Activated CD4-positive, alpha-beta T cell treated with anti-CD3 and anti-CD28 coated beads for 4 hours (primary cell): ENCODE results near the gene SCAF11.

Experiments
- DNase-seq, 2 donors: peaks; one replicate each; pipeline ENCODE4 v3.0.0-alpha.2; 2020

The SCAF11 gene

GRCh38 chr12:45909041-45909713, 81.2 kb downstream of the SCAF11 start:
- no peak for DNase-seq

DNA sequence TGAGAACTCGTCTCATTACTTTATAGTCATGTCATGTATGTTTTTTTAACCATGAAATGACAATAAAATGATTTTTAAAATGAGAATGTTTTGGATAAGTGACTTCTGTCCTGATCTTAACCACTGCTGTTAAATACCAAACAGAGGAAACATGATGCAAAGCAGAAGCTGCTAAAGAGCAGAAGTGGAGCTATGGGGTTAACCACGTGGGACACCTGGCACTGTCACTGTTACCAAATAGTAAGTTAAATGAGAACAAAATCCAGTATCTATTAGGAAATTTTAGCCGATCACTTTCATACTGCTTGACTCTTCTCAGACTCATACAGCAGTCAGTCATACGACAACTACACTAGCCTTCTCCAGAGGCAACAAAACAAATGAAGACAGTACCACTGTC, 82.4 kb downstream of the SCAF11 start:
- DNase-seq: no peak

- DNase-seq: no peak
Measured at GRCh38 chr12:45898094-45898493, 92.3 kb downstream of the SCAF11 start.

DNA sequence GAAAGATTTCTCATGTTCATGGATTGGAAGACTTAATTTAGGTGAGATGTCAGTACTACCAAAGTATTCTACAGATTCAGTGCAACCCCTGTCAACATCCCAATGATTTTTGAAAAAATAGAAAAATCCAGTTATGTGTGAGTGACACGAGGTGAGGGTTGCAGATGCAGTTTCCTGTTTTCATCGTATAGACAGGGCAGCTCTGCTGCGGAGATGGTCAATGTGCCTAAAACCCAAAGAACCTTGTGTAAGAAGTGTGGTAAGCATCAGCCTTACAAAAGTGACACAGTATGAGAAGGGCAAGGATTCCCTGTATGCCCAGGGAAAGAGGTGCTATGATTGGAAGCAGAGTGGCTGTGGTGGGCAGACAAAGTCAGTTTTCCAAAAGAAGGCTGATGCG, 94.4 kb downstream of the SCAF11 start:
- no peak for DNase-seq

GRCh38 chr12:45893240-45893639, 97.1 kb downstream of the SCAF11 start:
- no peak for DNase-seq

GRCh38 chr12:45890276-45890675, 100.1 kb downstream of the SCAF11 start:
- no peak for DNase-seq

GRCh38 chr12:45887544-45887943, 102.8 kb downstream of the SCAF11 start:
- DNase-seq: no peak

GRCh38 chr12:45886685-45887084, 103.7 kb downstream of the SCAF11 start:
- no peak for DNase-seq

GRCh38 chr12:45883187-45883586, 107.2 kb downstream of the SCAF11 start:
- no peak for DNase-seq

DNA sequence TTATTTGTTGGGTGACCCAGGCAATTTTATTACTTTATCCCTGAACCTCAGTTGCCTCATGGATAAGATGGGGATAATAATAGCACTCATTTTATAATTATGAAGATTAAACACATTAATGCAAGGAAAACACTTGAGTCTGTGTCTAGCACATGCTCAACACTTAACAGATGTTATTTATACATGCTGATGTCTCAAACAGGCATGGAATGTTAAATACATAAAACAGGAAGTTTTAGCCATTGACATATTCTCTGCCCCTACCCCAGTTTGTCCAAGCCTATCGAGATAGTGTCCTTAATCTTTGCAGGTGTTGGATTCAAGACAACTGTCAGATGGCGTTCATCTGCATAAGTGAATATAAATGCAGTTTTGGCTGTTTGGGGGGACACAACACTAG, 109.8 kb downstream of the SCAF11 start:
- DNase-seq: no peak

- no peak for DNase-seq
Measured at GRCh38 chr12:45879363-45879895, 110.9 kb downstream of the SCAF11 start.

DNA sequence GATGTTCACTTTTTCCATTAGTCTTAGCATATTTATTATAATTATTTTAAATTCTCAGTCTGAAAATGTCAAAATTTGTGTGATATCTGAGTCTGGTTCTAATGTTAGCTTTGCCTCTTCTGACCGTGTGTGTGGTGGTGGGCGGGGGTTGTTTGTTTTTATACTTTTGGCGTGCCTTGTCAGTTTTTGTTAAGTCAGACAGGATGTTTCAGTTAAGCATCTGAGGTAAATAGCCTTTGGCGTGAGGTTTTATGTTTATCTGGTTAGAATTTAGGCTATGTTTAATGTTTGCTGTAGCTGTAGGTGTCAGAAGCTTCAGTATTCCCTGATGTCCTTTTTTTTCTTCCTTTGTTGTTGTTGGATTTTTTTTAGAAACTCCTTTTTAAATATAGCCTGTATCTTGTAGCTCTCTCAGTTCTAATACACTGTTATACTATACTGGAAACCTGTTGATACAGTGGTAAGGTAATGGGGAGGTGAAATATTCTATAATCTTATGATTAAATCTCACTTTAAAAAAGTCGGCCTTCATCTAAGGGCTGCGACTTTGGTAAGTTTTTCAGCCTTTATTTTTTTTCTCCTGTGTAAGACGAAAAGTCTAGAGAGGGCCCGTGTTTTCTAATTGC, 111.6 kb downstream of the SCAF11 start:
- peak in 1 of 2 donors; percentile 8 for DNase-seq

- no peak for DNase-seq
Measured at GRCh38 chr12:45877069-45877468, 113.3 kb downstream of the SCAF11 start.

DNA sequence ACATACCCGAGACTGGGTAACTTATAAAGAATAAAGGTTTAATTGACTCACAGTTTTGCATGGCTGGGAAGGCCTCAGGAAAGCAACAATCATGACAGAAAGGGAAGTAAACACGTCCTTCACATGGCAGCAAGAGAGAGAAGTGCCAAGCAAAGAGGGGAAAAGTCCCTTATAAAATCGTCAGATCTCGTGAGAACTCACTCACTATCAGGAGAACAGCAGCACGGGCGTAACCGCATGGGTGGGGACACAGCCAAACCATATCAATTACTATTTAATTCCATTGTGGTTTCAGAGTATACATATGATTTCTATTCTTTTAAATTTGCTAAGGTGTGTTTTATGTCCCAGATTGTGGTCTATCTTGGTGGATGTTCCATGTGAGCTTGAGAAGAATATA, 117.9 kb downstream of the SCAF11 start:
- no peak for DNase-seq
